Caco-2 (cell line): ENCODE measurements around the gene XIRP1. TPM values are rescaled to one million over a fixed set of nuclear protein-coding genes. Genes with fewer than 3 reads are reported as not detected.

Experiments
- BruUV-seq: library from RNA; stranded (reverse); fragments of 400-500 nt; replicated peaks from 2 replicates; lab custom pipeline; 2021; lab: Mats Ljungman, UMichigan
- CTCF ChIA-PET: fragments of 300-600 bp; sonication (Branson Sonifier 250); formaldehyde crosslinking; loops from one replicate; lab custom pipeline; 2022; ENCODE audit warnings: antibody characterized with exemption; lab: Charles Lee
- POLR2A ChIA-PET: fragments of 300-600 bp; sonication (Branson Sonifier 250); formaldehyde crosslinking; loops from one replicate; lab custom pipeline; 2022; ENCODE audit warnings: antibody characterized with exemption; lab: Charles Lee
- DNase-seq, 2 experiments: peaks; one replicate each; pipeline versions ENCODE4 v3.0.0 to v3.0.0-alpha.2; 2020 to 2022
- H3K27me3 ChIP-seq: replicated peaks from 2 replicates; pipeline ENCODE4 v1.6.0; 2011; ENCODE audit warnings: low read length; ENCODE audit not compliant: control insufficient read depth, insufficient read depth
- H3K36me3 ChIP-seq: 2 replicates; pipeline ENCODE4 v1.5.1; 2011; ENCODE audit warnings: low read length; ENCODE audit not compliant: control insufficient read depth, insufficient read depth
- H3K4me1 ChIP-seq: fragments of 250-450 bp; sonication (Bioruptor Pico); 2 replicates; pipeline ENCODE4 v1.5.1; 2020; ENCODE audit warnings: mild to moderate bottlenecking
- H3K4me3 ChIP-seq: 2 replicates; pipeline ENCODE4 v1.5.1; 2011; ENCODE audit warnings: low read depth, mild to moderate bottlenecking, control low read depth, low read length
- H3K9me3 ChIP-seq: fragments of 250-450 bp; sonication (Bioruptor Pico); 2 replicates; pipeline ENCODE4 v1.5.1; 2020; ENCODE audit warnings: mild to moderate bottlenecking, moderate library complexity
- H3K27ac Mint-ChIP-seq: one replicate; pipeline ENCODE4 v1.8.0; 2022; ENCODE audit warnings: mixed read lengths; ENCODE audit not compliant: unreplicated experiment
- H3K27me3 Mint-ChIP-seq: one replicate; pipeline ENCODE4 v1.8.0; 2022; ENCODE audit warnings: mixed read lengths; ENCODE audit not compliant: insufficient read depth, unreplicated experiment
- H3K36me3 Mint-ChIP-seq: one replicate; pipeline ENCODE4 v1.8.0; 2022; ENCODE audit warnings: mild to moderate bottlenecking, mixed read lengths; ENCODE audit not compliant: insufficient read depth, unreplicated experiment
- H3K4me1 Mint-ChIP-seq: one replicate; pipeline ENCODE4 v1.8.0; 2022; ENCODE audit warnings: low read depth, mixed read lengths; ENCODE audit not compliant: unreplicated experiment
- H3K4me3 Mint-ChIP-seq: one replicate; pipeline ENCODE4 v1.8.0; 2022; ENCODE audit warnings: mild to moderate bottlenecking, moderate library complexity, mixed read lengths; ENCODE audit not compliant: unreplicated experiment
- H3K9me3 Mint-ChIP-seq: one replicate; pipeline ENCODE4 v1.8.0; 2022; ENCODE audit warnings: mixed read lengths; ENCODE audit not compliant: unreplicated experiment
- CTCF ChIP-seq, 2 experiments: fragments of 200-600 bp in 1 of 2; IDR thresholded peaks; 1 replicate in 1 of 2; 2 replicates in 1 of 2; pipeline versions ENCODE4 v1.5.1 to v1.8.0; 2011 to 2022; ENCODE audit warnings: antibody characterized with exemption in 1 of 2, control low read depth in 1 of 2, inconsistent platforms in 1 of 2, low read depth in 1 of 2, low read length in 1 of 2, mild to moderate bottlenecking in 1 of 2, moderate library complexity in 1 of 2; ENCODE audit not compliant: insufficient read depth in 1 of 2, severe bottlenecking in 1 of 2, unreplicated experiment in 1 of 2
- intact Hi-C: fragments of 100-400 bp; cut with micrococcal nuclease; formaldehyde crosslinking; loops from one replicate; pipeline ENCODE4 v1.10.0; 2022; ENCODE audit not compliant: unreplicated experiment
- total RNA-seq: library from RNA; stranded (reverse); gene quantifications from 2 replicates; pipeline ENCODE4 v1.2.3, GENCODE V29; 2022

Gene XIRP1
- total RNA-seq, 1 experiment from 2014 or later: not detected

GRCh38 chr3:39222462-39222861 is 30.1 kb upstream of the XIRP1 start:
- Mint-ChIP-seq H3K27me3 (peaks cover 12% of the 10 kb centered on the region), H3K4me1 (no peaks in the 10 kb centered on the region), H3K27ac (no peak overlapping the region), H3K36me3 (peaks cover 5% of the 10 kb centered on the region), H3K9me3 (no peaks in the 10 kb centered on the region), H3K4me3 (no peak overlapping the region)
- POLR2A ChIA-PET: no interaction called here
- TF ChIP-seq CTCF (IDR thresholded peaks at IDR 0.05; ENCODE audit: insufficient read depth in 1 of 2, low read depth in 1 of 2, low read length in 1 of 2, severe bottlenecking in 1 of 2, unreplicated experiment in 1 of 2): no peak
- BruUV-seq: no TSS peak
- CTCF ChIA-PET: no interaction called here
- Histone ChIP-seq H3K27me3 (no peaks in the 10 kb centered on the region), H3K4me3 (no peak overlapping the region), H3K9me3 (no peaks in the 10 kb centered on the region), H3K4me1 (no peaks in the 10 kb centered on the region), H3K36me3 (no peaks in the 10 kb centered on the region)
- DNase-seq: no peak
- intact Hi-C loops: no loop called here

- Histone ChIP-seq H3K27me3 (no peaks in the 10 kb centered on the region), H3K4me1 (no peaks in the 10 kb centered on the region), H3K9me3 (no peaks in the 10 kb centered on the region), H3K4me3 (no peak overlapping the region), H3K36me3 (no peaks in the 10 kb centered on the region)
- no peak overlapping the region for H3K4me3 Mint-ChIP-seq
- ChIA-PET POLR2A (no interaction called here), CTCF (interaction anchor here (1.2 kb wide), 1 partner anchor 67 kb away, joined by 5 read pairs; no protein-coding TSS in a partner anchor)
- BruUV-seq: no TSS peak
- no peaks in the 10 kb centered on the region for H3K4me1 Mint-ChIP-seq
- intact Hi-C loops: no loop called here
- DNase-seq: no peak
- H3K9me3 Mint-ChIP-seq: no peaks in the 10 kb centered on the region
- no peak overlapping the region for H3K27ac Mint-ChIP-seq
- peaks cover 22% of the 10 kb centered on the region for H3K27me3 Mint-ChIP-seq
- H3K36me3 Mint-ChIP-seq: peaks cover 5% of the 10 kb centered on the region
- no peak for TF ChIP-seq CTCF (IDR thresholded peaks at IDR 0.05; ENCODE audit: insufficient read depth in 1 of 2, low read depth in 1 of 2, low read length in 1 of 2, severe bottlenecking in 1 of 2, unreplicated experiment in 1 of 2)
These were observed 28.7 kb upstream of the XIRP1 start for GRCh38 chr3:39221141-39221530.

GRCh38 chr3:39220407-39221140 is 28.2 kb upstream of the XIRP1 start:
- no peak for TF ChIP-seq CTCF (IDR thresholded peaks at IDR 0.05; ENCODE audit: insufficient read depth in 1 of 2, low read depth in 1 of 2, low read length in 1 of 2, severe bottlenecking in 1 of 2, unreplicated experiment in 1 of 2)
- BruUV-seq: no TSS peak
- Mint-ChIP-seq H3K4me3 (no peak overlapping the region), H3K36me3 (peaks cover 5% of the 10 kb centered on the region), H3K4me1 (no peaks in the 10 kb centered on the region), H3K27ac (no peak overlapping the region), H3K9me3 (no peaks in the 10 kb centered on the region), H3K27me3 (peaks cover 20% of the 10 kb centered on the region)
- H3K27me3 ChIP-seq: no peaks in the 10 kb centered on the region
- intact Hi-C loops: no loop called here
- no peaks in the 10 kb centered on the region for H3K4me1 ChIP-seq
- H3K4me3 ChIP-seq: no peak overlapping the region
- DNase-seq: no peak
- no peaks in the 10 kb centered on the region for H3K9me3 ChIP-seq
- H3K36me3 ChIP-seq: no peaks in the 10 kb centered on the region
- POLR2A ChIA-PET: no interaction called here
- CTCF ChIA-PET: interaction anchor here (1.2 kb wide), 1 partner anchor 68 kb away, joined by 5 read pairs; no protein-coding TSS in a partner anchor
